Measurements from ENCODE around the gene GNAI2. TPM values are rescaled to one million over a fixed set of nuclear protein-coding genes. Genes with fewer than 3 reads are reported as not detected.

Gene GNAI2
- total RNA-seq, 1 experiment from 2014 or later = 185 TPM

GRCh38 chr3:50236484-50237132, 604 bp downstream of the GNAI2 start (continued):
- TF ChIP-seq STAT6 (CRISPR knock-in tag; conservative IDR thresholded peaks at IDR 0.05; ENCODE audit: low read depth) (no peak), RELA (CRISPR knock-in tag; IDR thresholded peaks at IDR 0.05; ENCODE audit: borderline replicate concordance) (no peak), ZNF671 (CRISPR knock-in tag; IDR thresholded peaks at IDR 0.05) (no peak)

- POLR2A ChIA-PET = interaction anchor here (0.6 kb wide), 1 partner anchor 30 kb away, joined by 5 read pairs; no protein-coding TSS in a partner anchor
- peaks cover 59% of the 10 kb centered on the region for H3K4me1 Mint-ChIP-seq
- no peak for ATAC-seq
Measured at GRCh38 chr3:50237133-50237651, 1.2 kb downstream of the GNAI2 start.

More at GRCh38 chr3:50237133-50237651, 1.2 kb downstream of the GNAI2 start:
- peak overlapping the region; percentile 97 for H3K4me3 Mint-ChIP-seq
- no peaks in the 10 kb centered on the region for H3K9me3 Mint-ChIP-seq
- CTCF ChIA-PET = interaction anchor here (0.6 to 2.9 kb wide), 6 partner anchors 9 to 42 kb away, joined by 3 to 27 read pairs (median 4); no protein-coding TSS in a partner anchor
- TF ChIP-seq CBFB (CRISPR knock-in tag; IDR thresholded peaks at IDR 0.05; ENCODE audit: low read depth) (no peak), ZNF219 (CRISPR knock-in tag; IDR thresholded peaks at IDR 0.05; ENCODE audit: borderline replicate concordance) (no peak), GABPB1 (CRISPR knock-in tag; IDR thresholded peaks at IDR 0.05) (no peak), EMX1 (CRISPR knock-in tag; IDR thresholded peaks at IDR 0.05) (no peak), ZMAT4 (CRISPR knock-in tag; IDR thresholded peaks at IDR 0.05) (no peak), ZNF138 (CRISPR knock-in tag; conservative IDR thresholded peaks at IDR 0.05) (no peak), ZNF317 (CRISPR knock-in tag; IDR thresholded peaks at IDR 0.05; ENCODE audit: borderline replicate concordance, low read depth) (peak; percentile 79), STAT6 (CRISPR knock-in tag; conservative IDR thresholded peaks at IDR 0.05; ENCODE audit: low read depth) (no peak), FOXP1 (CRISPR knock-in tag; IDR thresholded peaks at IDR 0.05; ENCODE audit: borderline replicate concordance) (no peak), SMAD3 (CRISPR knock-in tag; IDR thresholded peaks at IDR 0.05; ENCODE audit: borderline replicate concordance) (no peak), IRF1 (CRISPR knock-in tag; IDR thresholded peaks at IDR 0.05) (no peak), GRHL2 (CRISPR knock-in tag; IDR thresholded peaks at IDR 0.05; ENCODE audit: insufficient replicate concordance, severe bottlenecking) (no peak), ZNF263 (CRISPR knock-in tag; IDR thresholded peaks at IDR 0.05; ENCODE audit: low read depth) (0 out of 2 replicates have a peak, but pooled peaks have one; percentile 46), ZNF532 (CRISPR knock-in tag; IDR thresholded peaks at IDR 0.05; ENCODE audit: borderline replicate concordance) (no peak)
- no peaks in the 10 kb centered on the region for H3K36me3 Mint-ChIP-seq
- peak overlapping the region; percentile 88 for H3K27ac Mint-ChIP-seq
- H3K27me3 Mint-ChIP-seq (ENCODE audit: low read depth) = no peaks in the 10 kb centered on the region
- DNase-seq (ENCODE audit: low spot score) = peak; percentile 49

Data from WTC11 (cell line).